ENCODE results near the gene B3GAT1.

B3GAT1 gene

DNA sequence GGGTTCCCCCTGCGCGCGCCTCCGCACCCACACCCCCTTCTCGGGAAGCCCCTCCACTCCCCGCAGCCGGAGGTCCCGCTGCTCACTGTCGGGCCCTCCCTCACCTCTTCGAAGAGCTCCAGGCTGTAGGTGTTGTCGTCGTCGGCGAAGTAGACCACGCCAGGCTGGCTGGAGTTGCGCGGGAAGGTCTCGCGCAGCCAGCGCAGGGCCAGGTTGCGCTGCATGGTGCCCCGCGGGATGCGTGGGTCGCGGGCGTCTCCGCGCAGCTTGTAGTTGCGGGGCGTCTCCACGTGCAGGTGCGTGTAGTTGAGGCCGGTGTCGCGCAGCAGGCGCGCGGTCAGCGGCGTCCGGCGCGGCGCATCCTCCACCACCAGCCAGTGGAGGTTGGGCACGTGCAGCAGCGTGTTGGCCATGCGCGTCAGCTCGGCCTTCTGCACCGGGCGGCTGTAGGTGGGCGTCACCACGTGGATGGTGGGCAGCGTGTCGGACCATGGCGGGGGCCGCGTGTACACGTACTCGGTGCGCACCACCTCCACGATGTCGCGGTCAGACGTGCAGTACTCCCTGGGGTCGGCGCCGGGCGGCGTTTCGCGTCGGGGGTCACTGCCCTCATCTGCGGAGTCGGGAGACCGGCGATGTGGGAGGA is 28.3 kb downstream of the B3GAT1 start:
- H3K27me3 Mint-ChIP-seq (ENCODE audit: low read depth), result peaks cover 31% of the 10 kb centered on the region
- no peaks in the 10 kb centered on the region for H3K36me3 Mint-ChIP-seq (ENCODE audit: low read depth)
- no peak overlapping the region for H3K4me3 Mint-ChIP-seq
- TF ChIP-seq, protein P1, sequence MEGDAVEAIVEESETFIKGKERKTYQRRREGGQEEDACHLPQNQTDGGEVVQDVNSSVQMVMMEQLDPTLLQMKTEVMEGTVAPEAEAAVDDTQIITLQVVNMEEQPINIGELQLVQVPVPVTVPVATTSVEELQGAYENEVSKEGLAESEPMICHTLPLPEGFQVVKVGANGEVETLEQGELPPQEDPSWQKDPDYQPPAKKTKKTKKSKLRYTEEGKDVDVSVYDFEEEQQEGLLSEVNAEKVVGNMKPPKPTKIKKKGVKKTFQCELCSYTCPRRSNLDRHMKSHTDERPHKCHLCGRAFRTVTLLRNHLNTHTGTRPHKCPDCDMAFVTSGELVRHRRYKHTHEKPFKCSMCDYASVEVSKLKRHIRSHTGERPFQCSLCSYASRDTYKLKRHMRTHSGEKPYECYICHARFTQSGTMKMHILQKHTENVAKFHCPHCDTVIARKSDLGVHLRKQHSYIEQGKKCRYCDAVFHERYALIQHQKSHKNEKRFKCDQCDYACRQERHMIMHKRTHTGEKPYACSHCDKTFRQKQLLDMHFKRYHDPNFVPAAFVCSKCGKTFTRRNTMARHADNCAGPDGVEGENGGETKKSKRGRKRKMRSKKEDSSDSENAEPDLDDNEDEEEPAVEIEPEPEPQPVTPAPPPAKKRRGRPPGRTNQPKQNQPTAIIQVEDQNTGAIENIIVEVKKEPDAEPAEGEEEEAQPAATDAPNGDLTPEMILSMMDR (IDR thresholded peaks at IDR 0.05; ENCODE audit: unreplicated experiment in 3 of 3), result no peak
- H3K4me1 Mint-ChIP-seq, result peaks cover 13% of the 10 kb centered on the region
- no peaks in the 10 kb centered on the region for H3K9me3 Mint-ChIP-seq
- H3K27ac Mint-ChIP-seq, result no peak overlapping the region

DNA sequence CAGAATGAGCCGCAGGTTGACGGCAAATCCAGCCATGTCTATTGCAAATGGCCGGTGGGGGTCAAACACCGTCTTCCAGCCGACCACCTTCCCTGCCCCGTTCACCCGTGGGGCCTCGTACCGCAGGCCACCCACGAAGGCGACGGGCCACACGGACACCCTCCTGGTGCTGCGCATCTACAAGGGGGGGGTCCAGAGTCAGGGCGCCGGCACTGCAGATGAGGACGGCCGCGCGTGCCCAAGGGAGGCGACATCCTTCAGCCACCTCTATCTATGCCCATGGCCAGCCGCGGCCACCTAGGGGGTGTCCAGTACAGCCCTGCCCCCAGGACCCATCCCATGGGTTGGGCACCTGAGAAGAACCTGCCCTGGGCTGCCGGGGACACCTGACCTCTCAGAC is 29.2 kb downstream of the B3GAT1 start:
- H3K4me1 Mint-ChIP-seq, result peaks cover 13% of the 10 kb centered on the region

DNA sequence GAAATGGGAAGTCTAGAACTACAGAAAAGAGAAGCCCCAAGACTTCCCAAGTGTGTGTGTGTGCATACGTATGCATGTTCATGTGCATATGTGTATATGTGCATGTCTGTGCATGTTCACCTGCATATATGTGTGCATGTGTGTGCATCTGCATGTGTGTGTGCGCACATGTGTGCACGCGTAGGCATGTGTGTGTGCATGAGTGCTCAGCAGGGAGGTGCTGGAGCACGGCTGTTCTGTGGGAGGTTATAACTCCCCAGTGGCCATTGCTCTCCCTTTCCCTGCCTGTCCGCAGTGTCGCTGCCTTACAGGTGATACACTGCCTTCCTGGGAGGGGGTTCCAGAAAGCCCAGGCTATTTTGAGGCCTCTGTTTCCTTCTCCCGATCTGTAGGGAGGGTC is 29.8 kb downstream of the B3GAT1 start:
- H3K27me3 Mint-ChIP-seq (ENCODE audit: low read depth), result peaks cover 41% of the 10 kb centered on the region
- no peaks in the 10 kb centered on the region for H3K36me3 Mint-ChIP-seq (ENCODE audit: low read depth)
- no peaks in the 10 kb centered on the region for H3K9me3 Mint-ChIP-seq
- TF ChIP-seq, protein P1 (IDR thresholded peaks at IDR 0.05; ENCODE audit: unreplicated experiment in 3 of 3), result no peak
- no peak overlapping the region for H3K4me3 Mint-ChIP-seq
- H3K27ac Mint-ChIP-seq, result no peak overlapping the region
- peaks cover 13% of the 10 kb centered on the region for H3K4me1 Mint-ChIP-seq

More for the DNA sequence above, 29.2 kb downstream of the B3GAT1 start:
- Mint-ChIP-seq H3K36me3 (ENCODE audit: low read depth) (no peaks in the 10 kb centered on the region), H3K27ac (no peak overlapping the region), H3K27me3 (ENCODE audit: low read depth) (peaks cover 36% of the 10 kb centered on the region), H3K9me3 (no peaks in the 10 kb centered on the region), H3K4me3 (no peak overlapping the region)
- TF ChIP-seq, protein P1 (IDR thresholded peaks at IDR 0.05; ENCODE audit: unreplicated experiment in 3 of 3), result no peak

DNA sequence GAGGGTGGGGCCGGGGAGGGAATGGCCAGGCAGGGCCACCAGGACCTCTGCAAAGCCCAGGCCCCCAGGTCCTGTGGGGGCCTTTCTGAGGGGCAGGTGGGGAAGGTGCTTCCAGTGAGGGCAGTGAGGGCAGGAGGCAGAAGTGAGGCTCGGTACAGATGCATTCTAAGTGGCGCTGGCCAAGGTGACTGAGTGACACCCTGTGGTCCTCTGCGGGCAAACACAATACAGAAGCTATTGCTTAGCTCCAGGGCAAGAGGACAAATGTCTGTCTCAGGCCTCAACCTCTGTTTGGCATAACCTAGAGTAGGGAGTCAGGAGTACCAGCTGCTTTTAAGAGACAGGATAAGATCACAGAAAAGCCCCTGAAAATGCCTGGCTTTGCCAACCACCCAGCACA is 31.3 kb downstream of the B3GAT1 start:
- Mint-ChIP-seq H3K27me3 (ENCODE audit: low read depth) (peaks cover 37% of the 10 kb centered on the region), H3K4me3 (no peak overlapping the region), H3K36me3 (ENCODE audit: low read depth) (no peaks in the 10 kb centered on the region), H3K4me1 (peaks cover 2% of the 10 kb centered on the region), H3K27ac (no peak overlapping the region), H3K9me3 (no peaks in the 10 kb centered on the region)
- TF ChIP-seq, protein P1 (IDR thresholded peaks at IDR 0.05; ENCODE audit: unreplicated experiment in 3 of 3), result no peak

DNA sequence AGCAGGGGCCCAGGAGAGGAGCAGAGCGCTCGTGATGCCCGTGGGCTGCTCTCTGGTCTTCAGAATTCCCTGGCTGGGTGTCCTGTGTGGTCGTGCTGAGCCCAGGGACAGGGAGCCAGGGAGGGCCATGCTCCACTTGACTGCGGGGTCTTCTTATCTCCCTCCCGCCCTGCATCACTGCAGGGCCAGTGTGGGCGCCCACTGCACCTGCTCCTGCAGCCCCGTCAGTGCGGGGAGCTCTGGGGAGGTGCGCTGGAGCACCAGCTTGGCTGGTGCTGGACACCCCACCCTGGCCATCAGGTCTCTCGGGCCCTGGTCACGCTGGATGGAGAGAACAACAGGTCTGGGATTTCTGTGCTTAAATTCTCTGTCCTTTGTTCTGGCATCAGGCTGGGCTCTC is 31.8 kb downstream of the B3GAT1 start:
- Mint-ChIP-seq H3K9me3 (no peaks in the 10 kb centered on the region), H3K4me3 (no peak overlapping the region)

More for the DNA sequence above, 31.8 kb downstream of the B3GAT1 start:
- Mint-ChIP-seq H3K4me1 (no peaks in the 10 kb centered on the region), H3K27me3 (ENCODE audit: low read depth) (peaks cover 34% of the 10 kb centered on the region), H3K36me3 (ENCODE audit: low read depth) (no peaks in the 10 kb centered on the region), H3K27ac (no peak overlapping the region)
- TF ChIP-seq, protein P1 (IDR thresholded peaks at IDR 0.05; ENCODE audit: unreplicated experiment in 3 of 3), result no peak
